Measurements from ENCODE around the gene SLC25A47. TPM values are rescaled to one million over a fixed set of nuclear protein-coding genes. Genes with fewer than 3 reads are reported as not detected.

Gene SLC25A47
- 0.03 TPM for polyA plus RNA-seq (2013, experiment 1 of 2)
- not detected for polyA plus RNA-seq (2013, experiment 2 of 2)

DNA sequence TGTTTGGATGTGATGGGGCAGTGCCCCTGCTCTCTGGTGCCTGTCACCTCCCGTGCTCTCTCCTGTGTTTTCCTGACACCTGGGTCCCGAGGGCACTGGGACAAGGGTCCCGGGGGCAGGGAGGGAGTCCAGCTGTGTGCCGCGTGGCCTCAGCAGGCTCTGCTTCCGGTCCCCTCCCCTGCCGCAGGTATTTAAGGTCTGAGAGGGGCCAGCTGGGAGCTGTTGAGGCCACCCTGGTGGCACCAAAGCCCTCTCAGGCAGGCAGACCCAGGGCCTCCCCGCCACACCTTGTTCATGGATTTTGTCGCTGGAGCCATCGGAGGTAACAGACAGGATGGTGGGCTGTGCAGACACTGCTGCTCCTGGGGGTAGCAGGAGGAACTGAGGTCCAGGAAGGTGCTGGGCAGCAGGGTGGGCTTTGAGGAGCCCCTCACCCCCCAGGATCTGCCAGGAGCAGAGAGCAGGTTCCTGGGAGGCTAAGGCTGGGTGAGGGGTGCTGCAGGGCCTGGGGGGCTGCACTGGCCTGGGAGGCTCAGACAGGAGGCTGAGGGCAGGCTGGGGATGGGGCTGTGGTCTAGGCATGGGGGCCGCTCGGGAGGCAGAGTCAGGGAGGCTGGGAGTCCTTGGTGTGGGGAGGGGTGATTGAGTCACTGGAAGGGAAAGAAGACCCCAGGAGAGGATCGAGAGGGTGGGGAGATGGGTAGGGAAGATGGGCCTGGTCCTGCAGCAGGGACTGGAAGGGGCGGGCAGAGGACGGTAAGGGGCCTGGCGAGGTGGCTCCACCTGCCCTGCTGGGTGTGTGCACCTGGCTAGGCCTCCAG is at the start of gene SLC25A47:
Gene SLC25A47, plus strand, starts transcription at position 219 of the 821 bp plus-strand sequence. Its CDS starts 76 bp downstream, at position 295.
- Histone ChIP-seq H3K4me3 (ENCODE audit: low read length in 2 of 2) (no peak within 1 kb of the TSS), H3K14ac (ENCODE audit: low read length) (peak within 1 kb of the TSS; percentile 75), H2AK5ac (ENCODE audit: low read depth, low read length) (peak within 1 kb of the TSS; percentile 86), H3K4me1 (ENCODE audit: control insufficient read depth in 2 of 2, insufficient read depth in 1 of 2, low read depth in 1 of 2, low read length in 2 of 2) (peaks cover 0 to 3% of the 10 kb centered on the region in 2 donors), H3K9me3 (replicated peaks in 1 of 2; ENCODE audit: control insufficient read depth in 2 of 2, insufficient read depth in 1 of 2, low read depth in 1 of 2, low read length in 2 of 2) (no peaks in the 10 kb centered on the region), H4K91ac (ENCODE audit: low read depth, low read length, poor library complexity) (peak within 1 kb of the TSS; percentile 68), H3K23ac (ENCODE audit: low read depth, low read length, poor library complexity) (peak within 1 kb of the TSS; percentile 77), H4K8ac (ENCODE audit: low read depth, low read length) (peak within 1 kb of the TSS; percentile 32), H3K4ac (ENCODE audit: low read length) (no peak within 1 kb of the TSS), H3K27ac (replicated peaks; ENCODE audit: low read length) (no peak within 1 kb of the TSS), H3K4me2 (ENCODE audit: insufficient read depth, low read length, poor library complexity, severe bottlenecking) (no peak within 1 kb of the TSS), H2AFZ (ENCODE audit: low read length) (no peak within 1 kb of the TSS), H2BK5ac (ENCODE audit: low read length) (peak within 1 kb of the TSS; percentile 62), H2BK12ac (ENCODE audit: low read length) (peak within 1 kb of the TSS; percentile 89), H3K18ac (ENCODE audit: low read length) (peak within 1 kb of the TSS; percentile 83), H3K36me3 (replicated peaks in 1 of 2; ENCODE audit: control insufficient read depth in 2 of 2, insufficient read depth in 2 of 2, low read length in 2 of 2) (no peaks in the 10 kb centered on the region), H3K9ac (ENCODE audit: low read depth, low read length, poor library complexity) (peak within 1 kb of the TSS; percentile 18), H2BK15ac (ENCODE audit: low read length) (peak within 1 kb of the TSS; percentile 91), H2BK120ac (ENCODE audit: low read depth, low read length) (peak within 1 kb of the TSS; percentile 35), H3K27me3 (ENCODE audit: control insufficient read depth in 3 of 3, insufficient read depth in 3 of 3, low read depth in 1 of 3, low read length in 3 of 3) (peaks cover 0 to 45% (median 0%) of the 10 kb centered on the region in 3 experiments), H3K79me1 (ENCODE audit: low read depth, low read length) (no peaks in the 10 kb centered on the region)
- DNase-seq (ENCODE audit: low spot score): no peak
- WGBS, 2 donors (ENCODE audit: extremely low coverage in 2 of 2, insufficient read length in 2 of 2, insufficient replicate concordance in 1 of 2): no CpG with 5 or more reads among the region's 16 CpGs

- Histone ChIP-seq H3K36me3 (replicated peaks in 1 of 2; ENCODE audit: control insufficient read depth in 2 of 2, insufficient read depth in 2 of 2, low read length in 2 of 2) (peaks cover 19 to 79% of the 10 kb centered on the region in 2 donors), H3K4me3 (ENCODE audit: low read length in 2 of 2) (no peak overlapping the region), H3K14ac (ENCODE audit: low read length) (no peak overlapping the region), H2BK12ac (ENCODE audit: low read length) (no peak overlapping the region), H3K27me3 (ENCODE audit: control insufficient read depth in 3 of 3, insufficient read depth in 3 of 3, low read depth in 1 of 3, low read length in 3 of 3) (no peaks in the 10 kb centered on the region), H2AFZ (ENCODE audit: low read length) (no peak overlapping the region), H3K9me3 (replicated peaks in 1 of 2; ENCODE audit: control insufficient read depth in 2 of 2, insufficient read depth in 1 of 2, low read depth in 1 of 2, low read length in 2 of 2) (peaks cover 0 to 13% of the 10 kb centered on the region in 2 donors), H2AK5ac (ENCODE audit: low read depth, low read length) (no peak overlapping the region), H3K23ac (ENCODE audit: low read depth, low read length, poor library complexity) (no peak overlapping the region), H2BK5ac (ENCODE audit: low read length) (no peak overlapping the region), H3K27ac (replicated peaks; ENCODE audit: low read length) (no peak overlapping the region), H3K18ac (ENCODE audit: low read length) (no peak overlapping the region), H3K9ac (ENCODE audit: low read depth, low read length, poor library complexity) (no peak overlapping the region), H3K79me1 (ENCODE audit: low read depth, low read length) (peaks cover 2% of the 10 kb centered on the region), H2BK15ac (ENCODE audit: low read length) (no peak overlapping the region), H3K4ac (ENCODE audit: low read length) (no peak overlapping the region), H2BK120ac (ENCODE audit: low read depth, low read length) (no peak overlapping the region), H3K4me2 (ENCODE audit: insufficient read depth, low read length, poor library complexity, severe bottlenecking) (no peak overlapping the region), H4K8ac (ENCODE audit: low read depth, low read length) (no peak overlapping the region), H4K91ac (ENCODE audit: low read depth, low read length, poor library complexity) (no peak overlapping the region), H3K4me1 (ENCODE audit: control insufficient read depth in 2 of 2, insufficient read depth in 1 of 2, low read depth in 1 of 2, low read length in 2 of 2) (peaks cover 1 to 3% of the 10 kb centered on the region in 2 donors)
- DNase-seq (ENCODE audit: low spot score): no peak
- no CpG with 5 or more reads among the region's 4 CpGs for WGBS, 2 donors (ENCODE audit: extremely low coverage in 2 of 2, insufficient read length in 2 of 2, insufficient replicate concordance in 1 of 2)
These were observed 48.9 kb upstream of the SLC25A47 start for GRCh38 chr14:100274250-100274649.

GRCh38 chr14:100275214-100275613 is 47.9 kb upstream of the SLC25A47 start:
- Histone ChIP-seq H2BK12ac (ENCODE audit: low read length) (no peak overlapping the region), H3K4ac (ENCODE audit: low read length) (no peak overlapping the region), H2BK15ac (ENCODE audit: low read length) (no peak overlapping the region), H2BK5ac (ENCODE audit: low read length) (no peak overlapping the region), H3K18ac (ENCODE audit: low read length) (no peak overlapping the region), H3K27me3 (ENCODE audit: control insufficient read depth in 3 of 3, insufficient read depth in 3 of 3, low read depth in 1 of 3, low read length in 3 of 3) (no peaks in the 10 kb centered on the region), H3K79me1 (ENCODE audit: low read depth, low read length) (peaks cover 2% of the 10 kb centered on the region), H3K27ac (replicated peaks; ENCODE audit: low read length) (no peak overlapping the region), H3K9ac (ENCODE audit: low read depth, low read length, poor library complexity) (no peak overlapping the region), H3K14ac (ENCODE audit: low read length) (no peak overlapping the region), H4K8ac (ENCODE audit: low read depth, low read length) (no peak overlapping the region), H3K4me3 (ENCODE audit: low read length in 2 of 2) (no peak overlapping the region), H2BK120ac (ENCODE audit: low read depth, low read length) (no peak overlapping the region), H3K4me1 (ENCODE audit: control insufficient read depth in 2 of 2, insufficient read depth in 1 of 2, low read depth in 1 of 2, low read length in 2 of 2) (peaks cover 1 to 3% of the 10 kb centered on the region in 2 donors), H3K23ac (ENCODE audit: low read depth, low read length, poor library complexity) (no peak overlapping the region), H3K9me3 (replicated peaks in 1 of 2; ENCODE audit: control insufficient read depth in 2 of 2, insufficient read depth in 1 of 2, low read depth in 1 of 2, low read length in 2 of 2) (peaks cover 0 to 13% of the 10 kb centered on the region in 2 donors), H3K36me3 (replicated peaks in 1 of 2; ENCODE audit: control insufficient read depth in 2 of 2, insufficient read depth in 2 of 2, low read length in 2 of 2) (peaks cover 19 to 83% of the 10 kb centered on the region in 2 donors), H4K91ac (ENCODE audit: low read depth, low read length, poor library complexity) (no peak overlapping the region), H2AFZ (ENCODE audit: low read length) (no peak overlapping the region), H2AK5ac (ENCODE audit: low read depth, low read length) (no peak overlapping the region), H3K4me2 (ENCODE audit: insufficient read depth, low read length, poor library complexity, severe bottlenecking) (no peak overlapping the region)
- DNase-seq (ENCODE audit: low spot score): no peak
- no CpG with 5 or more reads among the region's 7 CpGs for WGBS, 2 donors (ENCODE audit: extremely low coverage in 2 of 2, insufficient read length in 2 of 2, insufficient replicate concordance in 1 of 2)

DNA sequence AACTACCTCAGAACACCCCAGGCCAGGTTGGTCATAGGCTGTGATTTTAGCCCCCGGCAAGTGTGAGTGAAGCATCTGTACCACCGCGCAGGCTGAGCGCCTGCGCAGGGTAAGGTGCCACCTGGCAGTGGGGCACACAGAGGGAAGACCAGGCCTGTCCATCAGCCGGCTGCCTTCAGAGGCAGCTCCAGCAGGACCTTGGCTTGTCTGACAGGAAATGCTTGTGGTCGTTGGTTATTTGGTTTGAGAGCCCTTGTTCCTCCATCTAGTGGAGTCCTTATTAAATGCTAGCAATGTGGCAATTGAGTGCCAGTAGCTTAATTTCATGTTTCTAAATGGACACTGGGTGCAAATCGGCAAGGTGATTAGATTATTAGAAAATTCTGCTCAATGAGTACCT is 44.4 kb upstream of the SLC25A47 start:
- H2BK12ac ChIP-seq (ENCODE audit: low read length): no peak overlapping the region
- no peak overlapping the region for H3K4me2 ChIP-seq (ENCODE audit: insufficient read depth, low read length, poor library complexity, severe bottlenecking)
- H3K14ac ChIP-seq (ENCODE audit: low read length): no peak overlapping the region
- H2AFZ ChIP-seq (ENCODE audit: low read length): no peak overlapping the region
- no peak overlapping the region for H2BK5ac ChIP-seq (ENCODE audit: low read length)
- H3K79me1 ChIP-seq (ENCODE audit: low read depth, low read length): peaks cover 6% of the 10 kb centered on the region
- no peak overlapping the region for H3K23ac ChIP-seq (ENCODE audit: low read depth, low read length, poor library complexity)
- no peak overlapping the region for H4K91ac ChIP-seq (ENCODE audit: low read depth, low read length, poor library complexity)
- no peaks in the 10 kb centered on the region for H3K27me3 ChIP-seq (ENCODE audit: control insufficient read depth in 3 of 3, insufficient read depth in 3 of 3, low read depth in 1 of 3, low read length in 3 of 3)
- no peak for DNase-seq (ENCODE audit: low spot score)
- no CpG with 5 or more reads among the region's 8 CpGs for WGBS, 2 donors (ENCODE audit: extremely low coverage in 2 of 2, insufficient read length in 2 of 2, insufficient replicate concordance in 1 of 2)
- H2BK15ac ChIP-seq (ENCODE audit: low read length): no peak overlapping the region
- no peak overlapping the region for H3K27ac ChIP-seq (replicated peaks; ENCODE audit: low read length)
- H3K9ac ChIP-seq (ENCODE audit: low read depth, low read length, poor library complexity): no peak overlapping the region
- H3K9me3 ChIP-seq (replicated peaks in 1 of 2; ENCODE audit: control insufficient read depth in 2 of 2, insufficient read depth in 1 of 2, low read depth in 1 of 2, low read length in 2 of 2): no peaks in the 10 kb centered on the region
- peaks cover 23 to 83% of the 10 kb centered on the region in 2 donors for H3K36me3 ChIP-seq (replicated peaks in 1 of 2; ENCODE audit: control insufficient read depth in 2 of 2, insufficient read depth in 2 of 2, low read length in 2 of 2)
- H4K8ac ChIP-seq (ENCODE audit: low read depth, low read length): no peak overlapping the region
- no peak overlapping the region for H2BK120ac ChIP-seq (ENCODE audit: low read depth, low read length)
- no peak overlapping the region for H3K18ac ChIP-seq (ENCODE audit: low read length)
- H3K4me1 ChIP-seq (ENCODE audit: control insufficient read depth in 2 of 2, insufficient read depth in 1 of 2, low read depth in 1 of 2, low read length in 2 of 2): peaks cover 1 to 3% of the 10 kb centered on the region in 2 donors
- H3K4me3 ChIP-seq (ENCODE audit: low read length in 2 of 2): no peak overlapping the region
- no peak overlapping the region for H3K4ac ChIP-seq (ENCODE audit: low read length)
- no peak overlapping the region for H2AK5ac ChIP-seq (ENCODE audit: low read depth, low read length)

All from neuronal stem cell (in vitro differentiated cells).